ENCODE results near the gene PISD.

The PISD gene

DNA sequence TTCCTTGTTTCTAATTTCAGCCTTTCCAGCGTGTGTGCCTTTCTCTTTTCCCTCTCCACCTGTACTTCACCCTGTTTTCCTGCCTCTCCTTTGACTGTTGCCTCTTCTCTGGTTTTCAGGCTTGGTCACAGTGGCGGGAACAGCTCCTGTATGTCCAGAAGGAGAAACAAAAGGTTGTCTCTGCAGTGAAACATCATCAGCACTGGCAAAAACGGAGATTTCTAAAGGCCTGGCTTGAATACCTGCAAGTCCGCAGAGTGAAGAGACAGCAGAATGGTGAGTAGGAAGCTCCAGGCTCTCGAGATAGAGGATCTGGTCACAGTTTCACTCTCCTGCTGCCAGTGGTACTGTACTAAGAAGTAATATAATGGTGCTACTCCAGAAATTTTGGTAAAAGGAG is 89.1 kb downstream of the PISD start:
- no peak for DNase-seq (ENCODE audit: low read depth)

DNA sequence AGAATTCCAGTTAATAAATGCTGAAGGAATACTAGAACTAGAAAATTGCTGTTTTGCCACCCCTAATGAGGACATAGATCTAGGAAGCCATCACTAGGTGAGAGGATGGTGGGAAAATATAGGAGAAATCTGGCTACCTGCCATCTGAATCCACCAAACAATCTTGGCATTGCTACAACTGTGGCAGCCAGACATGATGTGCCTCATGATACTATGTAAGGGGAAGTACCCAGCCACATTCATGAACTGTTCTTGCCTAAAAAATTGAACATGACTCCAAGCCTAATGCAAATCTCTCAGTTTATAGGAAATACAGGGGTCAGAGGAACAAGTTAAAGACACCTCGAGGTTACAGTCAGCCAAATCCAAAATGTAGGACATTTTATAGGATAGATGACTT is 92.9 kb downstream of the PISD start:
- DNase-seq (ENCODE audit: low read depth): no peak
